Measurements from ENCODE around the gene TAS2R16.

The TAS2R16 gene

GRCh38 chr7:122995600-122995999 is at the start of gene TAS2R16:
TAS2R16 (minus strand) TSS chr7:122995700; CDS start chr7:122995634, 66 bp downstream.
- DNase-seq, result no peak

- no peak for DNase-seq
Measured at GRCh38 chr7:123043642-123044041, 48.1 kb upstream of the TAS2R16 start.

- DNase-seq, result no peak
Measured at GRCh38 chr7:123041101-123041500, 45.6 kb upstream of the TAS2R16 start.

DNA sequence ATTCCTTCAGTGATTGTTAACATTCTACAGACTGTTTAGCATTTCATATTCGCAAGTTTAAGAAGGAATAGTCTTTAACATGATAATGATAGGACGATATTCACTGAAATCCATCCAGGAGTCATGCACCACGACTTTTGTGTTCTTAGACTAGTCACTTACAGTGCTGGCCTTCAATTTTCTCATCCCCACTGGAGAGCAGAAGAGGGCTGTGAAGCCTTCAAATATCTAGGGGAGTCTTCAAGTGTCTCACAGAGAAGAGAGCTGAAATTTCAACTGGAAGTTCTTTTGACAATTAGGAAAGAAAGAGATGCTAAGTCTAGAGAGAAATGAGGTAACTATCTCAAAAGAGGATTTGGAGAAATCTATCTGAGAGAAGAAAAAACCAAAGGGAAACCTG is 43.8 kb upstream of the TAS2R16 start:
- no peak for DNase-seq

GRCh38 chr7:123034106-123034505 is 38.6 kb upstream of the TAS2R16 start:
- no peak for DNase-seq

DNA sequence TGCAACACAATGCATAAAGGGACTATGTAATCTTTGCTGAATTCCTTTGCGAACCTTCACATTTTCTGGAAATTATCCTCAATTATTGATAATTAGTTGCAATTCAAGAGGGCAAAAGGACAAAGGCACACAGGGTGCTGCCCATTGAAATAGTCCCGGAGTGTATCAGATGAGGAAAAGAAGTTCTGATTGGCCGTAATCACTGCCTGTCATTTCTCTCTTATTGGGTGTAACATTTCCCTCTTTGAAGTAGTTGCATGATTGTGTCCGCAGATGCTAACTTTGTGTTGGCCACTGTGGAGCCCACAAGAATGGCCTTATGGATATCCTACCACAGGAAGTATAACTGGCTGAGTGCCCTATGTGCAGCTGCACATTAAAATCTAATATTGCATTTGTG is 35.1 kb upstream of the TAS2R16 start:
- DNase-seq, result no peak

- no peak for DNase-seq
Measured at GRCh38 chr7:123028339-123028738, 32.8 kb upstream of the TAS2R16 start.

GRCh38 chr7:123026251-123026650 is 30.8 kb upstream of the TAS2R16 start:
- DNase-seq, result no peak

DNA sequence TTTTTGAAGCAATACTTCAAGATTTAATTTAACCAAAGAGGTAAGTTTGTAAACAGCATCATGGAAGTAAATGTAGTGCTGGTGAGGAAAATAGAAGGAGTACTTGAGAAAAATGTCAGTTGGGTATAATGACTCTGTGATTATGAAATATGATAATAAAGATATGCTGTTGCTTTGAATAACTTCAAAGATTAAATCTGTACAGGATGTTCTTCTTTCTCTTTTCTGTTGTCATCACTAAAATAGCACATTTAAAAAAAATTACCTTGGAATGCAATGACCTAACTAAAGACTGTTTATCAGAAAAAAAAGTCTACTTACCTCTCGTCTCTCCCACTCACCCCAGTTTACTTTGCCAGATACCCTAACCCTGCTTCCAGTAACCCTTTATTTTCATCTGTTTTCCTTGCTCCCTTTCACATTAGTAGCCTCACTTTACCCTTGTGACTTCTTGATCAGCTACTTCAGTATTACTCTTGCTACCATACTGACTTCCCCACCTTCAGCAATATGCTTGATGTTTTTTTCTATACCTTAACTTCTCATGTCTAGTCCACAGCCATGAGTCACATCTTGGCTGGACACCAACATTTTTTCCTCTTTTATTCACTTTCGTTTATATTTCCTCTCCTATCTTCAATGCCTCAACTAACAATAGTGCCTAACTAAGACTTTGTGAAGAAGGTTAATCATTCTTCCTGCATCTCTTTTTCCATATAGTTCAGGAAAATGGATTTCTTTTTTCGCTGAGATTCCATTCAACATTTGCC is 29.7 kb upstream of the TAS2R16 start:
- DNase-seq, result no peak

- no peak for DNase-seq
Measured at GRCh38 chr7:123023126-123023525, 27.6 kb upstream of the TAS2R16 start.

DNA sequence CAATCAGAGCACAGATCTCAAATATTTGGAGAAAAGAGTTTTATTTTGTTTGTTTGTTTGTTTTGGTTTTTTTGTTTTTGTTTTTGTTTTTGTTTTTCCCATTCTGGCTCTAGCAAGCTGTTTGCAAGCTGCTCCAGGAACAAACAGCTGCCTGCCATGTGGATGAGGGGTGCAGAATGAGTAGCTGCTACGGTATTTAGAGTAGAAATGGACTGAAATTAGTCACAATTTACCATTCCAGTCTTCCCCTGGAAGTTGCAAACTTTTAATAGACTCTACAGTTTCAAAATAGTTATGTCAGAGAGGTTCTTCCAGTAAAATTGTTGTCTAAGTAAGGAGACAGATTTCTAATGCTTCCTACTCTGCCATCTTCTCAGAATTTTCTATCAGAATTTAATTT is 27.1 kb upstream of the TAS2R16 start:
- no peak for DNase-seq

DNA sequence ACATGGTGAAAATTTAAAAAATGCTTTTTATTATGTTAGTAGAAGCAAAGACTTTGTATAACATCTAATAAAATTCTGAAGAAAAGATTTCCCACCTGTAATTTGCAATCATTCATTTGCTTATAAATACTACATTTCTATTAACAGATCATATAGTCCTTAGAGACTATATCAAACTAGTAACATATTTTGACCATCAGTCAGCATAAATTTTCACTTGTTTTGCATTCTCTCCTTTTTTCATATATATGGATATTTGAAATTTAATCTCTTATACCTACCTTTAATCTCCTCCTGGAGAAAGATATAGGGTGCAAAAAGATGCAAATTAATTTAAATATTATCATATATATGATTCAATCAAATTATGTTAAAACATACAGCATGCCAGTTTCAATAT is 16.9 kb upstream of the TAS2R16 start:
- no peak for DNase-seq

GRCh38 chr7:123011766-123012369 is 16.4 kb upstream of the TAS2R16 start:
- no peak for DNase-seq

- DNase-seq, result no peak
Measured at GRCh38 chr7:123004931-123005330, 9.4 kb upstream of the TAS2R16 start.

DNA sequence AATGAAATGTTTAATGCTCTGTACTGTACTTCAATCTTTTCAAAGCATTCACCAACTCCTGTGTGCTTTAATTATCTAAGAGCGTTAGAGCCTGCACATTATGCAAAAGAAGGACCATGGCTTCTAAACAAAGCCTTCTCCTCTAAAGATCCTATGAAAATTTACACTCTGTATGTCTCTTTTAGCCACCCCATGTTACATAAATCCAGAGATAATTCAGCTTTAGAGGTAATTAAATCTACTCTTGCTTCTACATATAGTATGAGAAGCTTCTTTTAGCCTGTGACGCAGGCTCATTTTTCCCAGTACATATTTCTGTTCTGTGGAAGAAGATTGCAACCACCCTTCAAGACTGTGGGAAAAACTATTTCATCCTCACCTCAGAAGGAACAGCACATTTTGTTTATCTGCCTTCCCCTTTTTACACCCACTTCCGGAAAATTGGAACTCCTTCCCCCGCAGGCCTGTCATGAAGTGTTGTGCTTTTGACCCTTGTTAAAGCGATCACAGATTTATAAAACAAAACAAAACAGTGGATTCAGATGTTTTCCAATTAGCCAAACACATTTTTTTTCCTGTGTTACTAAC is 8.1 kb upstream of the TAS2R16 start:
- DNase-seq, result no peak

DNA sequence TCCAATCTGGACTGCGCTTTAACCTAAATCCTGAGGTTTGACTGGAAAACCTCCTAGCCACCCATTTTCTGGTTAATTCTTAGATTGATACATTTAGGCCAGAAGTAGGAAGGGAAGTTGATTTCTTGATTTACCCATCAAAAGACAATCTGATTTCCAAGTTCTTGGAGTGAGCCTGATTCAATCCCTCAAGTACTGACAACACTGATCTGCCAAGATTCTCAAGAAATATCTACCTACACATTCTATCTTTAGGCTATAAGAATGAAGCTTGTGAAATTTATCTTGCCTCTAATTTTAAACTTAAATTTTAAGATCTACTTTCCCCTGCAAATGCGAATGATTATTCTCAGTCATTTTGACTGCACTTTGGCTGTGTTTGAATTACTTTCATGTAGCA is 5.9 kb downstream of the TAS2R16 start:
- DNase-seq, result no peak

GRCh38 chr7:122989041-122989440 is 6.5 kb downstream of the TAS2R16 start:
- no peak for DNase-seq

- DNase-seq, result no peak
Measured at GRCh38 chr7:122988333-122988732, 7.2 kb downstream of the TAS2R16 start.

- no peak for DNase-seq
Measured at GRCh38 chr7:122987463-122987862, 8.0 kb downstream of the TAS2R16 start.

DNA sequence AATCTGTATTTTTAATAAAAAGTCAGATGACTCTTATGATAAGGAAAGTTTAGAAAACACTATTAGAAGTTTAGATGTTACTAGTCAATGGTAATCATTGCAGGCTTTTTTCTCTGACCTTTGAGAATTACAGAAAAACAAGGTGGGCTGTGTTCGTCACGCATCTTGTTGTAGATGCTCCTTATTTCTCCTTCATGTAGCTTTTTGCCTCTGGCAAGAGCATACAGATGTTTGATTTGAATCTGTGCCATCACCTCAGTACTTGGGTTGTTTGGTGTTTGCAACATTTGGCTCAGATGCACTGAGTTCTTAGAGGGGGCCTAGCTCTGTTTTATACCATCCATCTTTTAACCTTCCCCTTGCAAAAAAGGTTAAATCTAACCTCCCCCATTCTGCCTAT is 11.5 kb downstream of the TAS2R16 start:
- DNase-seq, result no peak

- no peak for DNase-seq
Measured at GRCh38 chr7:122983261-122983660, 12.2 kb downstream of the TAS2R16 start.

DNA sequence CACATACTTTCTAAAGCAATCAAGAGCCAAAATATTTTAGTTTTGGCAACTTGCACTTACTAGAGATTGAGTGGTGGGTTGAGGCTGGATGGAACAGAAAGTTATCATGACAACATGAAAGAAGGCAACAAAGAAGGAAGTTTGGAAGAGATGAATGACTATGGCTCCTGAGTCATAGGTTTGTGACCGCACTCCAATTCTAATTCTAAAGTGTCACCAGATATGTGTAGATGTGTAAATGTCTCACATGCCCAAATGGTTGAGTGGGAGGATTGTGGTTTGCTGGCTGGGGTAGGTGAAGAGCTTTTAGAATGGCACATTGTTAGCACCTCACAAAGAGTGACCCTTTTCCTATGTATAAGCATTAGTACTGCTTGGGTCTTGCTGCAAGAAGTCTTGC is 20.2 kb downstream of the TAS2R16 start:
- no peak for DNase-seq

- no peak for DNase-seq
Measured at GRCh38 chr7:122974229-122974628, 21.3 kb downstream of the TAS2R16 start.

DNA sequence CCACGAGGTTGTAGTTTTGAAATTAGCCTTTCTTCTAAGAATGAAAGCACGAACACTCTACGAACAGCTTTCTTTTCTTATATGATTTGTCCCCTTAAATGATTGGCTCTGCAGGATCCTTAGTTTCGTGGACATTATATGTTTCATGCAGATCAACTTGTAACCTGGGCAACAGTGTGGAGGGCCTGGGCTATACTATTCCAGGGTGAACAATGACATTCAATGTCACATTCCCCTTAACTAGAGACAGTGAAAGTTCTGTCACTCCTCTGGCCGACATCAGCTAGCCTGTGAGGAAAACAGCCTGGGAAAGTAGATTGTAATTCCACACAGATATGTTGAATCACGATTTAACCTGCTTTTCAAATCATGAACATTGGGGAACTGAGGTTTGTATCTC is 23.4 kb downstream of the TAS2R16 start:
- DNase-seq, result no peak
